Measurements from ENCODE around the gene SBNO2.

Gene SBNO2

DNA sequence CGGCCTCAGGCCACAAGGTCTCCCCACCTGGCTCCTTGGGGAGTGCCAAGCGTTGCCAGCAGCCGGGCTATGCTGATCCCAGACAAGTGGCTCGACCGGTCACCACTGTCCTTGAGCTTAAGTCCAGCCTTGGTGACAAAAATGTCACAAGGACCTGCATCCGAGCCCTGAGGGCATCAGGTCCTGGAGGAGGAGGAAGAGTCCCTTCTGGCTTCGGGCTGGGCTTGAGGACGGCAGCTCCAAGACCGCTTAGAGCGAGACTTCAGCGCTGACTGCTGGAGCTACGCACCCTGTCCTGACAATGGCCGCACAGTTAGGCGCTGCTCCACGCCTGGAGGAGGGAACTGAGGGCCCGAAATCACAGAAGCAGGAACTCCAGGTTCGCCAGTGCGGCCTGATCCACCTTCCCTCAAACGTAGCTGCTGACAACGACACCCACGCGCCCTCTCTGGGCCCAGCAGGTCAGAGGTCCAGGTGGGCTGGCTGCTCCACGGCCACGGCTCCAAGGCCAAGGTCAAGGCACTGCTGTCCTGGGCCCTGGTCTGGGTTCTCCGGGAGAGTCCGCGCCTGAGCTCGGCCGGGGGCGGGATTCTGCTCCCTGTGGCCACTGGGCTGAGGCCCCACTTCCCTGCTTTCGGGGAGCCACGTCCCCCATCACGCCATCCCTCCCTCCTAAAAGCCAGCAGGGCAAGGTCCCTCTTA lies 7.0 kb downstream of the SBNO2 start:
- no peak for DNase-seq (ENCODE audit: low read depth)
- H3K4me3 ChIP-seq (ENCODE audit: low read depth, low read length): no peak overlapping the region
- TF ChIP-seq, protein P1, sequence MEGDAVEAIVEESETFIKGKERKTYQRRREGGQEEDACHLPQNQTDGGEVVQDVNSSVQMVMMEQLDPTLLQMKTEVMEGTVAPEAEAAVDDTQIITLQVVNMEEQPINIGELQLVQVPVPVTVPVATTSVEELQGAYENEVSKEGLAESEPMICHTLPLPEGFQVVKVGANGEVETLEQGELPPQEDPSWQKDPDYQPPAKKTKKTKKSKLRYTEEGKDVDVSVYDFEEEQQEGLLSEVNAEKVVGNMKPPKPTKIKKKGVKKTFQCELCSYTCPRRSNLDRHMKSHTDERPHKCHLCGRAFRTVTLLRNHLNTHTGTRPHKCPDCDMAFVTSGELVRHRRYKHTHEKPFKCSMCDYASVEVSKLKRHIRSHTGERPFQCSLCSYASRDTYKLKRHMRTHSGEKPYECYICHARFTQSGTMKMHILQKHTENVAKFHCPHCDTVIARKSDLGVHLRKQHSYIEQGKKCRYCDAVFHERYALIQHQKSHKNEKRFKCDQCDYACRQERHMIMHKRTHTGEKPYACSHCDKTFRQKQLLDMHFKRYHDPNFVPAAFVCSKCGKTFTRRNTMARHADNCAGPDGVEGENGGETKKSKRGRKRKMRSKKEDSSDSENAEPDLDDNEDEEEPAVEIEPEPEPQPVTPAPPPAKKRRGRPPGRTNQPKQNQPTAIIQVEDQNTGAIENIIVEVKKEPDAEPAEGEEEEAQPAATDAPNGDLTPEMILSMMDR (conservative IDR thresholded peaks at IDR 0.05; ENCODE audit: low read depth, low read length): no peak

DNA sequence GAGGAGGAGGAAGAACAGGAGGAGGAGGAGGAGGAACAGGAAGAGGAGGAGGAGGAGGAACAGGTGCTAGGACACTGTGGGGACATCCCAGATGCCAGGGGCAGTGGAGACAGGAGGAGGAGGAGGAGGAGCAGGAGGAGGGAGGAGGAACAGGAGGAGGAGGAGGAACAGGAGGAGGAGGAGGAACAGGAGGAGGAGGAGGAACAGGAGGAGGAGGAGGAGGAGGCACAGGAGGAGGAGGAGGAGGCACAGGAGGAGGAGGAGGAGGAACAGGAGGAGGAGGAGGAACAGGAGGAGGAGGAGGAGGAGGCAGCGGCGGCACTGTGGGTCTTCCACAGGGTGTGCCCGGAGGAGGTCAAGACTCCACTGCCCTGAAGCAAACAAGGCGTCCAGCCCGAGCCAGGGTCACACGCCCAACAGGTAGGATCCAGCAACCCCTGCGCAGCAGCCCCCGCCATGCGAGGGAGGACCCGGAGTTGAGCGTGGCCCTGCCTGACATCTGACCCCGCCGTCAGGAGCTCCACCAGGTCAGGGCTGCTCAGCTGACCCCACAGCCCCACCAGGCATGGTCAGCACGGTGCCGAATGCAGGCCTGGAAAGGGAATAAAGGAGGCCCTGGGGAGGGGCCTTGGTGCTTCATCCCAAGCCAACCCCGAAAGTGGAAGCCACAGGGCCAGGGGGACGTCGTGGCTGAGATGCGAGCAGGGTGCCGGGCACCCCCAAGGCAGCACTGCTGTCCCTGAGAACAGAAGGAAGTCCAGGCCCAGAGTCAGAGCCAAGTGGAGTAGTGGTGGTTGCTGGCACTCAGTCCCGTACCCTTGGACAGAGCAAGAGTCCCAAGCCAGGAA lies 9.2 kb downstream of the SBNO2 start:
- TF ChIP-seq, protein P1 (conservative IDR thresholded peaks at IDR 0.05; ENCODE audit: low read depth, low read length): no peak
- DNase-seq (ENCODE audit: low read depth): no peak
- no peak overlapping the region for H3K4me3 ChIP-seq (ENCODE audit: low read depth, low read length)

DNA sequence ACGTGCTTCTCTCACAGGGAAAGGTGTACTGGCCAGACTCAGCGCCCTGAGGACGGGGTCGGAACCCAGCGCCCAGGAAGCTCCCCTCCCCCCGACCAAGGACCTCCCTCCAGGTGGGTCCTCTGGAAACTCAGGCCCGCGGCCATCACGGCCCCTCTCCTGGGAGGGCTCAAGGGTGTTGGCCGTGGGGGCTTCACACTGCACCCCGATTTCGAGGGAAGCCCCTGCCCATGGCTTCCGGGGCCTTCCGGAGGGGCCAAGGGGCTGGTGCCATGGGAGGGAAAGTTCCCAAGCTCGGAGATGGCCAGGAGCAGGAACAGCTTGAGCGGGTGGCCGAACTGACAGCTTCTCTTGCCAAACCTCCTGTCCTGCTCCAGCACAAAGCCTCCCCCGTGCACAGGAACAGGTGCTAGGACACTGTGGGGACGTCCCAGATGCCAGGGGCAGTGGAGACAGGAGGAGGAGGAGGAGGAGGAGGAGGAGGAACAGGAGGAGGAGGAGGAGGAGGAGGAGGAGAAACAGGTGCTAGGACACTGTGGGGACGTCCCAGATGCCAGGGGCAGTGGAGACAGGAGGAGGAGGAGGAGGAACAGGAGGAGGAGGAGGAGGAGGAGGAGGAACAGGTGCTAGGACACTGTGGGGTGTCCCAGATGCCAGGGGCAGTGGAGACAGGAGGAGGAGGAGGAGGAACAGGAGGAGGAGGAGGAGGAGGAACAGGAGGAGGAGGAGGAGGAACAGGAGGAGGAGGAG lies 10.0 kb downstream of the SBNO2 start:
- TF ChIP-seq, protein P1 (conservative IDR thresholded peaks at IDR 0.05; ENCODE audit: low read depth, low read length): no peak
- no peak overlapping the region for H3K4me3 ChIP-seq (ENCODE audit: low read depth, low read length)

DNA sequence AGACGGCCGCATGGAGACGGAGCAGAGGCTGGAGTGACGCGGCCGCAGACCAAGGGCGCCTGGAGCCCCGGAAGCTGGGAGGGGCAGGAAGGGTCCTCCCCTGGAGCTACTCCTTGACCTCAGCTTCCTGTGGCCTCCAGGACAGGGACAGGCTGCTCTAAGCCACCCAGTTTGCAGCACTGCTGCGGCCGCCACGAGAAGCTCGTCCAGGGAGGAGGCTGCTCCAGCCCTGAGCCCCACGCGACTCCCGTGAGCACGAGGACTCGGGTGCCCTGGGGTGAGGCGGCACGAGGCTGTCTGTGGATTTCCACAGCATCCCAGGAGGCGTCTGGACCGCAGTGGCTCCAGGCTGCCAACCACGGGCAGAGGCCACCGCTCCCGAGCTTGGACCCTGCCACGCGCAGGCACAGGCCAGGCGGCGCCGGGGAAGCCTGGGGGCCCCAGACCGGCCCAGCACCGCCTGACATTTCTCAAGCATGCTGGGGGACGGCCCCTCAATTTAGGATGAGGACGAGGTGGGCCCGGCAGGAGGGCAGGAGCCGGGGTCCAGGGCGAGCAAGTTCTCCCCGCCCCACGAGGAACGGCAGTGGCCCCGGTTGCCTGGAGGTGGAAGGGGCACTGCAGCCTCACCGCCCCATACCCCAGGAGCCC lies 10.7 kb downstream of the SBNO2 start:
- no peak overlapping the region for H3K4me3 ChIP-seq (ENCODE audit: low read depth, low read length)
- TF ChIP-seq, protein P1 (conservative IDR thresholded peaks at IDR 0.05; ENCODE audit: low read depth, low read length): no peak
- no peak for DNase-seq (ENCODE audit: low read depth)

More for the DNA sequence above, 10.0 kb downstream of the SBNO2 start:
- DNase-seq (ENCODE audit: low read depth): no peak

DNA sequence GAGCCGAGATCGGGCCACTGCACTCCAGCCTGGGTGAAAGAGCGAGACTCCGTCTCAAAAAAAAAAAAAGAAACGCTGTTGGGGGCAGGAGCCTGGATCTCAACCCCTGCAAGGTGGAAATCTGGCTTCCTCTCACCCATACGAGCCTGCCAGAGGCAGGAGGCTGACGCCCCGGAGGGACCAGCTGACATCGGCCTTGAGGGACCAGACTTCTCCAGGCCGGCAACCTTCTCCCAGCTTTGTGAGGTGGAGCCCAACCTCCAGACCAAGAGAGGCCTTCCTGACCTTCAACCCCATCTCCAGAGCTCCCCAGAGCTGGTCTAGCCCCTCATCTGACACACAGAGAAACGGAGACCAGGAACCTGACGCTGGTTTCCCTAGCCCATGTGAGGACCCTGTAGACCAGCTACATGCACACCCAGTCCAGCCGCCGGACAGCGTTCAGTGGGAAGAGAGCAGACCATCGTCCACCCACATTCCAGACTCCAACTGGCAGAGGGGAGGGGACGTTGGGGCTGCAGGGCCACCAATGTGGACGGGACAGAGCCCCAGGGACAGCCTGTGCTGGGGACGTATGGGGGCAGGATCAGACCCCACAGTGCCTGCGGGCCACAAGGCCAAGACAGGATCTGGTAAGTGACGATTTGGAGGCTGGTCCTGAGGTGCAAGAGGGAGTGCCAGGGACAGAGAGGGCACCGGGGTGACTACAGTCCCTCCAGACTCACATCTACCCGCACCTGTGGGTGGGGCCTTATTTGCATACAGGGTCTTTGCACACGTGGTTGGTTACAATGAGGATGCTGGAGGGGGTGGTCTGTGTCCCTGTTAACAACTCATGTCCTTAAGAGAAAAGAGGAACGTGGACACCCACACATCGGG lies 11.4 kb downstream of the SBNO2 start:
- no peak overlapping the region for H3K4me3 ChIP-seq (ENCODE audit: low read depth, low read length)
- no peak for DNase-seq (ENCODE audit: low read depth)
- TF ChIP-seq, protein P1 (conservative IDR thresholded peaks at IDR 0.05; ENCODE audit: low read depth, low read length): no peak

DNA sequence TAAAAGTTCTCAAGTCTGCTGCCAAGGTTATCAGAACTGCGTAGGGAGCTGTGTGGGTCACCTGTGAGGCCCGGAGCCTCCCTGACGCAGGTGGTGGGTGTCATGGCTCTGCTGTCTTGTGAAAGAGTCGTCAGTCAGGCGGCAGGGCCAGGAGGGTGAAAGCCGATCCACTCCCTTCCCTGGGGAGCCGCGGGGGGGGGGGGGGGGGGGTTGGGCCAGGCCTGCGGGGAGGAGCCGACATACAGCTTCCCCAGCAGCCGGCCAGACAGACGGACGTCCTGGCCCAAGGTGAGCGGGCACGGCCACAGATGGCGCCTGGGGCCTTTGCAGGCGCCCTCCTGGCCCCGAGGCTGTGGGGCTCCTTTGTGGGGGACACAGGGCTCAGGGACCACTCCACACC lies 12.4 kb downstream of the SBNO2 start:
- TF ChIP-seq, protein P1 (conservative IDR thresholded peaks at IDR 0.05; ENCODE audit: low read depth, low read length): no peak
- DNase-seq (ENCODE audit: low read depth): peak; percentile 73
- no peak overlapping the region for H3K4me3 ChIP-seq (ENCODE audit: low read depth, low read length)

Measured in choroid plexus epithelial cell (primary cell).